IMR-90 (cell line): ENCODE measurements around the gene MCF2L. TPM values are rescaled to one million over a fixed set of nuclear protein-coding genes. Genes with fewer than 3 reads are reported as not detected.

Source experiments
- ATAC-seq: fragments of 200-7000 bp; cut with Tn5 transposase; 2 replicates; pipeline ENCODE4 v1.9.1; 2020; ENCODE audit warnings: low read depth, mild to moderate bottlenecking, moderate library complexity
- BruUV-seq: library from RNA; stranded (reverse); fragments of 400-500 nt; replicated peaks from 2 replicates; lab custom pipeline; 2021; lab: Mats Ljungman, UMichigan
- CTCF ChIA-PET: fragments of 300-600 bp; formaldehyde crosslinking; extraction: SDS; loops from one replicate; lab custom pipeline; 2021; ENCODE audit warnings: antibody characterized with exemption; lab: Yijun Ruan, JAX
- POLR2A ChIA-PET: fragments of 300-600 bp; sonication (Branson Sonifier 250); formaldehyde crosslinking; loops from one replicate; lab custom pipeline; 2022; ENCODE audit warnings: antibody characterized with exemption; ENCODE audit not compliant: unreplicated experiment; lab: Charles Lee
- DNase-seq: peaks from one replicate; pipeline ENCODE4 v3.0.0; 2013
- H2AFZ ChIP-seq: replicated peaks from 2 replicates; pipeline ENCODE3; 2013; ENCODE audit warnings: low read length, mild to moderate bottlenecking; ENCODE audit not compliant: poor library complexity
- H2AK5ac ChIP-seq: 2 replicates; pipeline ENCODE4 v1.6.1; 2013; ENCODE audit warnings: low read depth, low read length, inconsistent platforms
- H2AK9ac ChIP-seq: replicated peaks from 2 replicates; pipeline ENCODE3; 2013; ENCODE audit warnings: mild to moderate bottlenecking, low read depth, low read length, moderate library complexity; ENCODE audit not compliant: poor library complexity
- H2BK120ac ChIP-seq: 2 replicates; pipeline ENCODE4 v1.6.1; 2013; ENCODE audit warnings: low read depth, low read length, inconsistent platforms
- H2BK15ac ChIP-seq: 3 replicates; pipeline ENCODE4 v1.6.1; 2013; ENCODE audit warnings: low read depth, low read length, inconsistent platforms
- H2BK20ac ChIP-seq: 2 replicates; pipeline ENCODE4 v1.6.1; 2013; ENCODE audit warnings: low read depth, mild to moderate bottlenecking, inconsistent platforms, low read length, moderate library complexity
- H2BK5ac ChIP-seq: 2 replicates; pipeline ENCODE4 v1.6.1; 2013; ENCODE audit warnings: mild to moderate bottlenecking, low read depth, low read length, inconsistent platforms; ENCODE audit not compliant: poor library complexity, severe bottlenecking
- H3K14ac ChIP-seq: replicated peaks from 2 replicates; pipeline ENCODE4 v1.6.1; 2013; ENCODE audit warnings: low read depth, low read length, inconsistent platforms
- H3K18ac ChIP-seq: 2 replicates; pipeline ENCODE4 v1.6.1; 2013; ENCODE audit warnings: low read depth, low read length, control low read depth
- H3K23ac ChIP-seq: 2 replicates; pipeline ENCODE4 v1.6.1; 2013; ENCODE audit warnings: low read depth, low read length, inconsistent platforms
- H3K27ac ChIP-seq: 2 replicates; pipeline ENCODE4 v1.5.1; 2013; ENCODE audit warnings: mild to moderate bottlenecking, control low read depth, low read length; ENCODE audit not compliant: insufficient read depth
- H3K27me3 ChIP-seq: 2 replicates; pipeline ENCODE4 v1.6.1; 2013; ENCODE audit warnings: low read length; ENCODE audit not compliant: control insufficient read depth, insufficient read depth
- H3K36me3 ChIP-seq: 2 replicates; pipeline ENCODE4 v1.6.1; 2013; ENCODE audit warnings: low read length, mixed read lengths; ENCODE audit not compliant: control insufficient read depth, insufficient read depth
- H3K4ac ChIP-seq: 2 replicates; pipeline ENCODE4 v1.6.1; 2013; ENCODE audit warnings: low read depth, low read length, inconsistent platforms
- H3K4me1 ChIP-seq: 2 replicates; pipeline ENCODE4 v1.6.1; 2013; ENCODE audit warnings: low read length, mixed read lengths; ENCODE audit not compliant: control insufficient read depth, insufficient read depth
- H3K4me2 ChIP-seq: 2 replicates; pipeline ENCODE4 v1.6.1; 2013; ENCODE audit warnings: low read depth, mild to moderate bottlenecking, control low read depth, low read length, moderate library complexity
- H3K4me3 ChIP-seq: 2 replicates; pipeline ENCODE4 v1.5.1; 2013; ENCODE audit warnings: low read depth, mild to moderate bottlenecking, control low read depth, low read length, moderate library complexity; ENCODE audit not compliant: insufficient read depth
- H3K56ac ChIP-seq: 2 replicates; pipeline ENCODE4 v1.6.1; 2013; ENCODE audit warnings: low read length, inconsistent platforms; ENCODE audit not compliant: insufficient read depth; ENCODE audit errors: extremely low read depth
- H3K79me1 ChIP-seq, 2 experiments: 2 replicates each; pipeline ENCODE4 v1.6.1; 2013; ENCODE audit warnings: low read length in 2 of 2, inconsistent platforms in 1 of 2, low read depth in 1 of 2
- H3K9ac ChIP-seq: 2 replicates; pipeline ENCODE4 v1.6.1; 2013; ENCODE audit warnings: low read depth, low read length, control low read depth
- H3K9me1 ChIP-seq: 2 replicates; pipeline ENCODE4 v1.6.1; 2013; ENCODE audit warnings: low read length, inconsistent platforms; ENCODE audit not compliant: insufficient read depth
- H3K9me3 ChIP-seq: 2 replicates; pipeline ENCODE4 v1.6.1; 2013; ENCODE audit warnings: low read length; ENCODE audit not compliant: control insufficient read depth, insufficient read depth
- H4K20me1 ChIP-seq: 2 replicates; pipeline ENCODE4 v1.6.1; 2013; ENCODE audit warnings: low read length, inconsistent platforms; ENCODE audit not compliant: insufficient read depth
- H4K5ac ChIP-seq: 2 replicates; pipeline ENCODE4 v1.6.1; 2013; ENCODE audit warnings: mild to moderate bottlenecking, low read depth, low read length, control low read depth
- H4K8ac ChIP-seq, 2 experiments: 2 replicates each; pipeline ENCODE4 v1.6.1; 2013; ENCODE audit warnings: low read depth in 2 of 2, low read length in 2 of 2, control low read depth in 1 of 2, inconsistent platforms in 1 of 2
- H4K91ac ChIP-seq: 2 replicates; pipeline ENCODE4 v1.6.1; 2013; ENCODE audit warnings: low read depth, low read length, inconsistent platforms; ENCODE audit not compliant: insufficient read depth
- BHLHE40 ChIP-seq: fragments of 150-350 bp; IDR thresholded peaks from 2 replicates; pipeline ENCODE4 v1.6.1; 2016; ENCODE audit warnings: mild to moderate bottlenecking, low read depth, low read length
- CEBPB ChIP-seq: IDR thresholded peaks from 2 replicates; pipeline ENCODE4 v1.6.1; 2012; ENCODE audit warnings: low read depth, low read length, improper control_type of control experiment
- FOS ChIP-seq: fragments of 150-350 bp; IDR thresholded peaks from 2 replicates; pipeline ENCODE4 v1.6.1; 2016; ENCODE audit warnings: low read depth, low read length
- MAFK ChIP-seq: IDR thresholded peaks from 2 replicates; pipeline ENCODE4 v1.6.1; 2012; ENCODE audit warnings: low read depth, low read length, improper control_type of control experiment
- MAZ ChIP-seq: IDR thresholded peaks from 2 replicates; pipeline ENCODE4 v1.6.1; 2012; ENCODE audit warnings: low read depth, mild to moderate bottlenecking, low read length, improper control_type of control experiment, moderate library complexity, borderline replicate concordance
- MXI1 ChIP-seq: IDR thresholded peaks from 2 replicates; pipeline ENCODE4 v1.6.1; 2012; ENCODE audit warnings: low read depth, mild to moderate bottlenecking, low read length, moderate library complexity, borderline replicate concordance
- NFE2L2 ChIP-seq: fragments of 150-350 bp; IDR thresholded peaks from 2 replicates; pipeline ENCODE4 v1.6.1; 2016; ENCODE audit warnings: low read depth, mild to moderate bottlenecking, low read length
- RCOR1 ChIP-seq: IDR thresholded peaks from 2 replicates; pipeline ENCODE4 v1.6.1; 2012; ENCODE audit warnings: mild to moderate bottlenecking, low read length, improper control_type of control experiment; ENCODE audit not compliant: insufficient replicate concordance
- RFX5 ChIP-seq: IDR thresholded peaks from 2 replicates; pipeline ENCODE4 v1.8.0; 2012; ENCODE audit warnings: low read depth, mild to moderate bottlenecking, low read length, moderate library complexity
- SMC3 ChIP-seq: fragments of 150-350 bp; IDR thresholded peaks from 2 replicates; pipeline ENCODE4 v1.6.1; 2016; ENCODE audit warnings: low read depth, mild to moderate bottlenecking, antibody characterized with exemption, low read length, moderate library complexity
- WGBS, 2 experiments: methylation state at CpG; one replicate each; pipeline versions ENCODE4 v1.1.5 to v1.1.7; 2013; ENCODE audit warnings: missing lambda C conversion rate in 2 of 2; ENCODE audit not compliant: insufficient read length in 1 of 2; ENCODE audit errors: extremely low coverage in 2 of 2; 5-methylcytosine and 5-hydroxymethylcytosine counted together
- dilution Hi-C: fragments of 300-500 bp; cut with HindIII; formaldehyde crosslinking; loops from one replicate; pipeline ENCODE4 v1.14.3; 2018; ENCODE audit warnings: low sequenced_read_pairs; ENCODE audit not compliant: unreplicated experiment
- in situ Hi-C: fragments of 300-500 bp; cut with MboI; formaldehyde crosslinking; loops from 3 replicates; pipeline ENCODE4 v1.14.3; 2019; ENCODE audit warnings: low sequenced_read_pairs, inconsistent platforms, mixed read lengths
- intact Hi-C: fragments of 100-400 bp; cut with micrococcal nuclease; formaldehyde crosslinking; loops from 2 replicates; pipeline ENCODE4 v1.10.0; 2022
- polyA plus RNA-seq, 3 experiments: library from polyadenylated mRNA; depleted of rRNA; stranded (reverse); fragments of >200 nt; gene quantifications; 2 replicates each; pipeline ENCODE4 v1.2.3, GENCODE V29; 2012; ENCODE audit warnings: low replicate concordance in 1 of 3
- total RNA-seq: library from RNA; depleted of rRNA; stranded (reverse); fragments of >200 nt; gene quantifications from 2 replicates; pipeline ENCODE4 v1.2.3, GENCODE V29; 2012

The MCF2L gene
- total and polyA plus RNA-seq, 2 of the 4 experiments (the other 2 are of a cell fraction), result 0.18 TPM; not detected in 1

DNA sequence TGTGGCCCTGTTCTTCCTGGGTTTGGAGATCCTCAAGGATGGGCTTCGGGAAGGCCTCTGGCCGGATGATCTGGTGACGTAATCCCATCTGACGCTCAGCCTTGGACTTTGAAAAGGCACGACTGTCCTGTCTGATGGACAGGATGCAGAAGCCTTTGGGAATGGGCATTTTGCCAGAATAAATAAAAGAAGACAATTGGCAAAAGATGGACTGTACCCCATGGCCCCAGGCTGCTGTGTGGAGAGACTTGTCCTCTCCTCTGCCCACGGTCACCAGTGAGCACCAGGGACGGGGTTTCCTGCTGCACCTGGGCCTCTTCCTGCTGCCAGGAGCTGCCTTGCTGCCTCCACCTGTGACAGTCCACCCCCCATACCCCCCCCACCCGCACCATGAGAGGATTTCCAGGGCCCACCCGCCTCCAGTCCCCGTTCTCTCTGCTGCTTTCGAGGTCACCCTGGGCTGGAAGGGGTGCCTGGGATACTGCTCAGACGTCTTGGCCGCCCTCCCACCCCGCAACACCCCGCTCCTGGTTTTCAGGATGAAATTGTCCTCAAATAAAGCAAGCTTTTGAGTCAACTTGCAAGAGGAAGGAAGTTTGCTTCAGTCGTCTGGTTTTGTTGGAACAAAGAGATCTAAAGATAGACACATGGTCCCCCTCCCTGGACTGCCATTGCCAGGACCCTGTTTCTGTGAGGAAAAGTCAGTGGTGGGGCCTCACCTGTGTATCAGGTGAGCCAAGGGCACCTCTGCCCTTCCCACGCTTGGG, 40.9 kb downstream of the MCF2L start:
- H4K5ac ChIP-seq, result no peak overlapping the region
- no peak overlapping the region for H3K4me2 ChIP-seq
- no peak overlapping the region for H3K18ac ChIP-seq
- H4K91ac ChIP-seq, result no peak overlapping the region
- no peak overlapping the region for H2BK20ac ChIP-seq
- TF ChIP-seq CEBPB (no peak), MXI1 (no peak), SMC3 (no peak), MAZ (no peak), MAFK (no peak), BHLHE40 (no peak), RCOR1 (no peak), RFX5 (no peak), NFE2L2 (no peak), FOS (no peak)
- WGBS, 2 experiments, result 43% methylated on average over 9 of the region's 17 CpGs; no CpG with 5 or more reads in 1 of the 2 experiments
- no peak overlapping the region for H2BK5ac ChIP-seq
- peaks cover 26% of the 10 kb centered on the region for H3K27me3 ChIP-seq
- no peaks in the 10 kb centered on the region for H3K9me3 ChIP-seq
- H4K20me1 ChIP-seq, result no peaks in the 10 kb centered on the region
- no peaks in the 10 kb centered on the region for H3K79me1 ChIP-seq
- ATAC-seq (no peak), DNase-seq (no peak)
- no peaks in the 10 kb centered on the region for H3K36me3 ChIP-seq
- no TSS peak for BruUV-seq
- ChIA-PET CTCF (no interaction called here), POLR2A (no interaction called here)
- H3K14ac ChIP-seq, result no peak overlapping the region
- H2AFZ ChIP-seq, result no peak overlapping the region
- no peaks in the 10 kb centered on the region for H3K9me1 ChIP-seq
- in situ Hi-C loops, result no loop called here
- dilution Hi-C loops, result no loop called here
- H2AK9ac ChIP-seq, result no peak overlapping the region
- H3K4me3 ChIP-seq, result no peak overlapping the region
- H3K56ac ChIP-seq, result no peak overlapping the region
- no peaks in the 10 kb centered on the region for H3K4me1 ChIP-seq
- no peak overlapping the region for H3K9ac ChIP-seq
- no peak overlapping the region for H3K27ac ChIP-seq
- no peak overlapping the region for H2BK120ac ChIP-seq
- H2BK15ac ChIP-seq, result no peak overlapping the region
- no peak overlapping the region for H3K23ac ChIP-seq
- H4K8ac ChIP-seq, result no peak overlapping the region
- H2AK5ac ChIP-seq, result no peak overlapping the region
- intact Hi-C loops, result no loop called here
- no peak overlapping the region for H3K4ac ChIP-seq
